Measurements from ENCODE around the gene MPPED1.

DNA sequence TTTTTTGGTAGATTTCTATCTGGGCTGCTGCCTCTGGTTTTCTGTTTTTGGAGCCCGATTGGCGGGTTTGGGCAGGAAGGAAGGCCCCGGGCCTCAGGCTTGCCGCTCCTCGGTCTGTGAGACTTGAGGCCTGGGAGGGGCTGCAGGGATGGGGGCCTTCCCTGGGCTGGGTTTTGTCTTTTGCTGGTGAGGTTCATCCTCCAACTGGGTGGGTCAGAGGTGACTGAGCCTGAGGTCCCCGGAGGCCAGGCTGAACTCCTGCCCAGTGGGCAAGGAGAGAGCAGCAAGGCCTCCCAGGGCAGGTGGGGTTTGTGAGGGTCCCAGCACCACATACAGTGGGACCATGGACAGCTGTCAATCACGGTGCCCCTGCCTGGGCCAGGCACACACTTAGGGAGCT is 15.0 kb downstream of the MPPED1 start:
- TF ChIP-seq CTCF (IDR thresholded peaks at IDR 0.05), result no peak
- no peak for TF ChIP-seq ZFX (IDR thresholded peaks at IDR 0.05; ENCODE audit: borderline replicate concordance)
